Measurements from ENCODE around the gene SLC12A7.
"Not testable (repeated sequence)": the region's sequence is repeated elsewhere in the genome, so short reads cannot be mapped to it uniquely, and the experiment has no call there.

The SLC12A7 gene

DNA sequence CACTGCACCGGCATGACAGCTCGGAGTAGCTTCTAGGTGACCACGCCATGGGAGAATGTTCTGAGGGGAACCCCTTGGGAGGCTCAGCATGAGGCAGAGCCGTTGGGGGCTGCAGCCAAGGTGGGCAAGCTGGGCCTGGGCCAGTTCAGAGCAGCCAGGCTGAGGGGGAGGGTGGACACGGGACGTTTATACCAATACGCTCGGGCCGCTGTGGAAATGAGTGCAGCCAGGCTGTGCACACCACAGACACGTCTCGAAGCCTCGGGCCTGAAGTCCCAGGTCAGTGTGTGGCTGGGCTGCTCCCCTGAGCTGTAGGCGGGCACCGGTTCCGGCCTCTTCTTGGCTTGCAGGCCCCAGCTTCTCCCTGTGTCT lies 28.9 kb upstream of the SLC12A7 start:
- no peak for DNase-seq (ENCODE audit: low spot score)

DNA sequence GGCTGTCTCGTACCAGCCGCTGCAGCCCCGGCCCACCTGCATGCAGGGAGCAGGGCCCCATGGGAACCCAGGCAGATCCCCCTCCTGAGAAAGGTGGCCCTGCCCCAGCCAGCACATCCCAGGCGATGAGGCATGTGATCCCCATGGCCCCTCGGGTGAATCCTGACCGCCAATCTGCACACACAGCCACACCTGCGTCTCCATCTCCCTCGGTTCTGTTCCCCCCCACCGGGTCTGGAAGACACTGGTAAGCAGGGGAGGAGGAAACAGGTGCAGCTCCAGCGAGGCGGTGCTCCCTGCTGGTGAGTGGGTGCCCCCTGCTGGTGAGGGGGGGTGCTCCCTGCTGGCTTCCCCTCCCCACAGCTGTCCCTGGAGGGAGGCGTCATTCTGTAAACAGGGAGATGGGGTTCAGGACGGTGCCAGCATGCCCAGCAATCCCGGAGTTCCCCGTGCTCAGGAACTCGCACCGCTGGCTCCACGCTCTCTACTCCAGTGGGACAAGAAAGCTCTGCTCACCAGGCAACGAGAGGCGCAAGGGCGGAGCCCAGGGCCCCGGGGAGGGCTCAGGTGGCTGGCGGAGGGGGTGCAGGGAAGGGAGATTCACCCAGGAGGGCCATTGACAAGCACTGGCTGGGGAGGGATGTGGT lies 28.4 kb upstream of the SLC12A7 start:
- DNase-seq (ENCODE audit: low spot score) = peak; percentile 97

DNA sequence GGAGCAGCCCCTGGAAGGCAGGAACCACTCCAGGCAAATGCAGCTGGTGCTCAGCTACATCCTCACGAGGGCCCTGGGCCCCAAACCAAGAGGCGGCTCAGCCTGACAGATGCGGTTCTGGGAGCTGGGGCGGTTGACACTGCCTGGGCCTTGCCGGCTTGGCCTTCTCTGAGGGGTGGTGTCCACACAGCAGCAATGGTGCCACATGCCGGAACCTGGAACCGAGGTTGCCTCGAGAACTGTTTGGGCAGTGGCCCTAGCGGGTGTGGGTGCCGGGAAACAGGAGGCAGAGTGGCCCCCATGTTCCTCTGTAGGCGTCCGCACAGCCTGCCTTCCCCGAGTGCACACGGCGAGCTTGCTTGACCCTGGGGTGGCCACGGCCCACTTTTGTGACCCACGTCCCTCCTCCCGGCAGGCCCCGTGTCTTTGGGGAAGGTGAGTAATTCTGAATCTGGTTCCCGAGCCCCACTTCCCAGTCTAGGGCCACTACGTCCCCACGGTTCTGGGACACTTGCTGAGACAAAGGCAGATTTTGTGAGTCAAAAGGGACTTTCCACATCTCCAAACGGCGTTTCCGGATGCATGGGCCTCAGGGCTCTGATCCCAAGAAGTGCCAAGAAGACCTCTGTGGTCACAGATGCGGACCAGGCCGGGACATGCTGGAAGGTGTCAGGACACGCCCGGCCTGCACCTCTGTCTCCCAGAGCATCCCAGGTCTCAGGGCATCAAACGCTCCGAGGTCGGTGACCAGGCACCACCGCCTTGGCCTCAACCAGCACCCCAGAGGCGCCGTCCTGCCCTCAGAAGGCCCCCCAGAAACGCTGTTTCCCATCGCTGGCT lies 27.7 kb upstream of the SLC12A7 start:
- no peak for DNase-seq (ENCODE audit: low spot score)

DNA sequence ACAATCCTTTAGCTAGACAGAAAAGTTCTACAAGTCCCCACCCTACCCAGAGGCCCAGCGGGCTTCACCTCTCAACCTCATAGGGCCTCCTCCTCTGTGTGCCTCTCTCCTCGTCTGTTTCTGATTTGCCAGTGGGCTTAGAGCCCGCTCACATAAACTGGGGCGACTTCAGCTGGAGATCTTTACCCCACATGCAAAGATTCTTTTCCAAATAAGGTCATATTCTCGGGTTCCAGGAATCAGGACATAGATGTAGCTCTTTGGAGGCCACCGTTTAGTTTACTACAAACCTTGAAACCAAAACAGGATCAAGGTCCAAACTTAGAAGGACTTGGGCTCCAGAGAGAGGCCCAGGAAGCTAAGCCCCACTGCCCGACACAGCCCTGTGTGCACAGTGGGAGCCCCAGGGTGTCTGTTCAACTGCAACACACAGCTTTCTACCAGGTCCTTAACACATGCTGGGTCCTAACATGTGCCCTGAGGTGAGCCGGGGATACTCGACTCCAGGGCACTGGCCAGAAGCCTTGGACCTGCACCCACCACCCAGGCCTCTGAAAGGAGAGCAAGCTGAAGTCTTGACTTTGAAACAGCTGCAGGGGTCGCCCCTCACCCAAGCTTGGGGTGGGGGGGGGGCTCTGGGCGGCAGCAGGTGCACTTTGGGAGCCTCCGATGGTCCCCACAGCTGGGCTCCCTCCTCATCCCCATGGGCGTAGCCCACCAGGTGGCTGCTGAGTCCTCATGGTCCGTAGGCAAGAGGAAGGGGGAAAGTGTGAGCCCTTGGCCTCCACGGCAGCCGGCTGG lies 26.8 kb upstream of the SLC12A7 start:
- DNase-seq (ENCODE audit: low spot score) = peak; percentile 32

DNA sequence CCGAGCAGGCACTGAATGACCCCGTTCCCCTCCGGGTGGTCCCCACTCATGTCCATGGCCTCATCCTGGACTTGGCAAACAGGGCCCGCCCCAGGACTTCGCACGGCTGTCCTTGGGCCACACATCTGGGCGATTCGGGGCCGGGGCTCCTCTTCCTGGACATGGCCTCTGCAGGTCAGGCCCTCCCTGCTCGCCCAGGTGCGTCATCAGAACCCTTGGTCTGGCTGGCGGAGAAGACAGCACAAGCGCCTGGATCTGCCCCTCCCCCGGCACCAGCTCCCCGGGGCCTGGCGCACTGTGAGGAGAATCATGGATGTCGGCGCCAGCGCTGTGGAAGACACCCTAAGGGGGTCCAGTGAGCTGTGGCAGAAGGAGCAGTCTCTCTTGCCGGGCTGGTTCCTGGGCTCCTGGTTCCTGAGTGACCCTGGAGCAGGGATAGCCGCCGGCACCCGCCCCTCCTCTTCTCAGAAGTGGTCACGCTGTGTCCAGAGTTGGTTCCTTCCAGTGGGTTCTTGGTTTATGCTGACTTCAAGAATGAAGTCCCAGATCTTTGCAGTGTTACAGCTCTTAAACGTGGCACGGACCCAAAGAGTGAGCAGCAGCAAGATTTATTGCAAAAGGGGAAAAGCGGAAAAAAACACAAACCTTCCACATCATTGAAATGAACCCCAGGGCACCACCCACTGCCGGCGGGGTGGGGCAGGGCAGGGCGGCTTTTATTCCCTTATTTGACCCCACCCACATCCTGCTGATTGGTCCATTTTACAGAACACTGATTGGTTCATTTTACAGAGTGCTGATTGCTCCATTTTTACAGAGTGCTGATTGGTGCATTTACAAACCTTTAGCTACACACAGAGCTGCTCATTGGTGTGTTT lies 25.9 kb upstream of the SLC12A7 start:
- DNase-seq (ENCODE audit: low spot score) = peak; percentile 75

DNA sequence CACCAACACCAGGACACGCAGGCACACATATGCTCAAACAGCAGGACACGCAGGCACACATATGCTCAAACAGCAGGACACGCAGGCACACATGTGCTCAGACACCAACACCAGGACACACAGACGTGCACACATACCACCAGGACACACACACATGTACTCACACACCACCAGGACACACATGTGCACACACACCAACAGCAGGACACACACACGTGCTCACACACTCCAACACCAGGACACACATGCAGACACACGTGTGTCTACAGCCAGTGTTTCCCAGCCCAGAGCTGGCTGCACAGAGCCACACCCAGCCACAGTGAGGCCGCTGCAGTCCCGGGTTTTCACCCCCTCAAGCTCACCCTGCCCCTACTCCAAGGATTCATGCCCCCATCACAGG lies 25.0 kb upstream of the SLC12A7 start:
- DNase-seq (ENCODE audit: low spot score) = no peak

DNA sequence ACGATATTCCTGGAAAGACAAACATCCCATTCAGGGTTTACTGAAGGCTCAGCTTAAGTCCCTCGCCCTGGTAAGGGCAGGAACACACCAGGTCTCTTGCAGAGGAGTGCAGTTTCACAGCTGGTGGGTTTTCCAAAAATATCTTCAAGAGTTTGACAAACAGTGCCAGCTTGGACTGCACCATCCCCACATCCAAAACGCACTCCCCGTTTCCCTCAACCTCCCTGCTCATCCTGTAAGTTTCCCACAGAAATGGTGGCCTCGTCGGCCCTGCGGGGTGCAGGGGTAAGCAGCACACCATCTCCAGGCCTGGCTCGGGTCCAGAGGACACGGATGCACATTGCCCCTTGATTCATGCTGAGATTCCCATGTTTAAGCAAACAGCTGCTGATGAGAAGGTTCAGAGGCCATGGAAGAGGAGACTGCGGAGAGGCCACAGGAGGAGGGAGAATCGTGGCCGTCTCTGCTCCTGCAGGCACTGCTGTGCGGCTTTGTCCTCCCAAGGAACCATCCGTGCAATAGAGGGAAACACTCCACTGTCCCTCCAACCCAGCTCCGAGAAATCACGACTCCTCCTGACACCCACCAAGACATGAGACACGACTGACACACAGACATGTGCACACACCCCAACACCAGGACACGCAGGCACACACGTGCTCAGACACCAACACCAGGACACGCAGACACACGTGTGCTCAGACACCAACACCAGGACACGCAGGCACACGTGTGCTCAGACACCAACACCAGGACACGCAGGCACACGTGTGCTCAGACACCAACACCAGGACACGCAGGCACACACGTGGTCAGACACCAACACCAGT lies 24.0 kb upstream of the SLC12A7 start:
- DNase-seq (ENCODE audit: low spot score) = no peak

DNA sequence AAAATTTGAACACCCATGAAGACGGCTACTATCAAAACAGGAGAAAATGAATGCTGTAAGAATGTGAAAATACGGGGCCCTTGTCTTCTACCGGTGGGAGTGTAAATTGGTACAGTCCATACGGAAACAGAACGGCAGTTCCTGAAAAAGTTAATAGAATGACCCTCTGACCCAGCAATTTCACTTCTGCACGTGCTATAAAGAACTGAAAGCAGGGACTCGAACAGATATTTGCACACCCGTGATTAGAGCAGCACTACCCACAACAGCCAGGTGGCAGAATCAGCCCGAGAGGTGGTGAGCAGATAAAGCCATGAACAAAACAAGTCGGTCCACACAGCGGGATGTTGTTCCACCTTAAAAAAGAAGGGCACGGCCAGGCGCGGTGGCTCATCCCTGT lies 22.6 kb upstream of the SLC12A7 start:
- DNase-seq (ENCODE audit: low spot score) = peak; percentile 96

DNA sequence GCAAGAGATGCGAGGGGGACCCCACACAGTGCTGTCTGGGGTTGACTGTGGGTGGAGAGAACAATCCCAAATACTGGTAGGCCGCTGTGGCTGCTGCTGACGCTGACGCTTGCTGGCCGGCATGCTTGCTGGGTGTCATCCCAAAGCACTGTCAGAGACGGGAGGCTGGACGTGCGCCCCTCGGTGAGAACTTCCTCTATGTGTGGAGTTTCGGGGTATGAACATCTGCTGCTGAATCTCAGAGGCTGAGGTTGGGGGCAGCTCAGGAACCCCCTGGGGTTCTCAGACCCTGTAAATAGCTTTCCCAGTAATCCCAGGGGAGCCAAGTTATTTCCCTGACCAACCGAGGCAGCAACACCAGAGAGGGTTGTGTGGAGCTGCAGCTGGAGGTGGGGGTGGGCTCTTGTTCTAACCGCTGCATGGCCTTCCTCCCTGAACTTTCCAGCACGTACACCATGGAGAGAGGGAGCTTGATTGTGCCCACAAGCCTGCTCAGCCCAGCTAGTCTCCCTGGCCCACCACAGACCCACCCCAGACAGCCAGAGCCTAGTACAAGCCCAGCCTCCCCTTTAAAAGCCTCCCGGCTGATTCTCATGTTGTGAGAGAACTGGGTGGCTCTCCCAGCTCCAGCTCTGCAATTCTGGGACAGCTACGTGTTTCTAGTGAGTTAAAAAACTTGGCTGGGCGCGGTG lies 21.8 kb upstream of the SLC12A7 start:
- peak; percentile 89 for DNase-seq (ENCODE audit: low spot score)

DNA sequence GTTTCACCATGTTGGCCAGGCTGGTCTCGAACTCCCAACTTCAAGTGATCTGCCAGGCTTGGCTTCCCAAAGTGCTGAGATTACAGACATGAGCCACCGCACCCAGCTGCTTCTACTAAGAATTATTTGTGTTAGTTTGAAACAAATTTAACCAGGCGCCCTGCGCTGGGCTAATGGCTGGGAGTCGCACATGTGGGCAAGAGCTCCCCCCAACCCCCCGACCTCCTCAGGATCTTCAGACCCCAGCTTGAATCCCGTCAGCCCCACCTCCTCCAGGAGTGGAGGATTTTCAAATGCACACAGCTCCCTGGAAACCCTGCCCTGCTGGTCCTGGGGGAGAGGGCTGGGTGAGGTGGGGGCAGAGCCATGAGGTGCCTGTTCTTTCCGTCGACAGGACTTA lies 21.2 kb upstream of the SLC12A7 start:
- peak; percentile 53 for DNase-seq (ENCODE audit: low spot score)

DNA sequence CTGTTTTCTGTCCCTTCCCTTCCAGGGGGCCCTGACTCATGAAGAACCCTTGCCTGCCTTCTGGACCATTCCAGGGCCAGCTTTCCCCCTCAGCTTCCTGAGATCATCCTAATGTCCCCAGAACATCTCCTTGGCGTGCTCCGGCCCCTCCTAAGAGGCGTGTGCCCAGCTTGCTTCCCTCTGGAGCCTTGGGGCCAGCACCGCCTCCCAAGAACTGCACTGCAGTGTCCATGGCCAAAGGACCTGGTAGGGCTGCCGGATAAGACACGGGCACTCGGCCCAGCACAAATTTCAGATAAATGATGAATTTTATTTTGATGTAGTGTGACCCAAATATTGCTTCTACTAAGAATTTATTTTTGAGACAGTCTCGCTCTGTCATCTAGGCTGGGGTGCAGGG lies 20.7 kb upstream of the SLC12A7 start:
- DNase-seq (ENCODE audit: low spot score) = no peak

DNA sequence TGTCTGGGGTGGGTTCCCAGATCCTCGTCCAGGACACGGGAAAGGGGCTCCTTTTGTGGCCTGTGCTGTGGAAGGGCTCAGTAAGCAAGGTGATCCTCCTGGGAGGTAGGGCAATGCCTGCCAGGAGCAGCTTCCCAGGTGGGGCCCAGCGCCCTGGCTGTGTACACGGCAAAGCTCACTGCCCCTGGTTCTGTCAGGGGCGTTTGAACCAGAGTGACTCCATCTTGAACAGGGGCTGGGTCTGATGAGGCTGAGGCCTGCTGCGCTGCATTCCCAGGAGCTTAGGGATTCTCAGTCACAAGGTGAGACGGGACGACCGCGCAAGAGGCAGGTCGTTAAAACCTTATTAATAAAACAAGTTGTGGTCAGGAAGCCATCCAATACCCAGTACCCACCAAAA lies 19.9 kb upstream of the SLC12A7 start:
- DNase-seq (ENCODE audit: low spot score) = no peak

DNA sequence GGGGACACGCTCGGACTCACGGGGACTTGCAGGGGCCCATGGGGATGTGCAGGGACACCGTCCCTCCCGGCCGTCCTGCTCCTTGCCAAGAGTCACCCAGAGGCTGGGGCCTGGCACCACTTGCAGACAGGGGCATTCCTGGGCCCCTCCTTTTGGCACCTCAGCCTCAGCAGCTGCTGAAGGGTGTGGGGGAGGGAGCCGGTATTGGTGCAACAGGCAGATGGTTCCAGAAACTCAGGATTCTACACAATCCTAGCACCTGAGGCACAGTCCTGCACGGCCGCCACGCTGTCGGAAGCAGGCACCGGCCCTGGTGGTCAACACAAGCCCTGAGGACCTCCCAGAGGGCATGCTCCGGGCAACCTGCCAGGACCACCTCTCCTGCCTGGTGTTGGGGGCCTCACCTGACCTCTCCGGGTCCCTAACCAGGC lies 19.3 kb upstream of the SLC12A7 start:
- DNase-seq (ENCODE audit: low spot score) = no peak

DNA sequence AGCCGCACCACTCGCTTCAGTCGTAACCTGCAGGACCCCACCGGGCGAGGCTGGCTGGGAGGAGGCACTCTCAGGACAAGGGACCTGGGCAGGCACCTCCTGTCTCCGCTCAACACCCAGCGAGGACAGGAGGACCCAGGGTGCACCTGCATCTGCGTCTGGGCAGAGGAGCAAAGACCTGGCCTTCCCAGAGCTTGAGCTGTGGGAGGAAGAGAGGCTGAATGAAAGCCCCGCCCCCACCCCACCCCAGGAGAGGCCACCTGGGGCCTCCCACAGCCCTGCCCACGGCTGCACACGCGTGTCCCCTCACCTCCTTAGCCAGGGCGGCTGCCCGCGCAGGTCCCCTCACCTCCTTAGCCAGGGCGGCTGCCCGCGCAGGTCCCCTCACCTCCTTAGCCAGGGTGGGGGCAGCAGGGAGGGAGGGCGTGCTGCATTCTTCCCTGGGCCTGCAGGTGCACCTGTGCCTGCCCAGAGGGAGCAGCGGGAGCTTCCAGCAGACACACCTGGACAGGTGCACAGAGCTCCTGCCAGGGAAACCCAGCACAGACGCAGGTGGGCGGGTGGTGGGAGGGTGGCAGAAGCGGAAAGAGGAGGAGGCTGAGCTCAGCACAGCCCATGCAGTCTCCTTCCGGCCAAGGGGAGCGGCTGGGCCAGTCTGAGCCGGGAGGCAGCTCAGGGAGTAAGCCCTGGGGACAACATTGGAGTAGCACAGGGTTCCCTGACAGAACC lies 18.5 kb upstream of the SLC12A7 start:
- peak; percentile 41 for DNase-seq (ENCODE audit: low spot score)

DNA sequence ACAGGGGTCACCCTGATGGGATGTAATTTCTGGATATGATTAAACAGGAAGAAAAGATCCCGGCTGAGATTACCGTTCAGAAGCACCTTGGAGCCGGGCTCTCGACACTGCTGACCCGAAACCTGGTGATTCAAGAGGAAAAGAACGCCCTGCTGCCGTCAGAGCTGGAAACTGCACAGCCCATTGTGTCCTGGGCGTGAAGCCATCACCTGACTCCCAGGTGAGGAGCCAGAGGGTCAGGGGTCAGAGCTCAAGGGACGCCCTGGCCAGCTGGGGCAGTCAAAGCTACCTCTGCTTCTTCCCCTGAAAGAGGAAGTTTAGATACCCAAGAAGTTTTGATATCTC lies 17.8 kb upstream of the SLC12A7 start:
- no peak for DNase-seq (ENCODE audit: low spot score)

DNA sequence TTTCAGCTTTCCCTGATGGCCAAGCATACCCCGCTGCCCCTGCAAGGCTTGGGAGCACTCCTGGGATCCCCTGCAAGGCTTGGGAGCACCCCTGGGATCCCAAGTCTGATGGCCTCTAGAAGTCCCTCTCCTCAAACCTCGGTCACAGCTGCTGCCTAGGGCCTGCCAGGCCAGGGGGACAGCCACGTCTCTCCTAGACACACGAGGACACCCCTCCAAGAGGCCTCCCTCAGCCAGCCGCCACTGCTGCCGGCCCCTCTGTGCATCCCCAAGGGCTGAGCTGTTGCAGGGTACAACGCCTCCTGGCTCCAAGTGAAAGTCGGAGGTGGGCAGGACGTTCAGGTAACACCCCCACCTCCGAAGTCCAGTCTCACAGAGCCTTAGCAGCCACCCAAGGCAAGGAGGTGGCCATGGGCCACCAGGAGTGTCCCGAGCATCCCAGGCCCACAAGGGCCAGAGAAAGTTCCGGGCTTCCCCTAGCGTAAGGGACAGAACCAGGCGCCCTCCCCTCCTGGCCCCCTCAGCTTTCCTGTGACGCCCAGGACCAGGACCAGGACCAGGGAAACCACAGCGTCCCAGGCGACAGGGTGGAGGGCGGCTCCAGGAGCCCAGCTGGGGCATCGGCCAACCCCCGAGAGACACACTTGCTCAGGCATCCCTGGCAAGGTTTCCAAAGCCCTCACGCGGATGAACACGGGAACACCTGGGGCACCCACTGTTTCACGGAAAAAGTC lies 17.3 kb upstream of the SLC12A7 start:
- no peak for DNase-seq (ENCODE audit: low spot score)

DNA sequence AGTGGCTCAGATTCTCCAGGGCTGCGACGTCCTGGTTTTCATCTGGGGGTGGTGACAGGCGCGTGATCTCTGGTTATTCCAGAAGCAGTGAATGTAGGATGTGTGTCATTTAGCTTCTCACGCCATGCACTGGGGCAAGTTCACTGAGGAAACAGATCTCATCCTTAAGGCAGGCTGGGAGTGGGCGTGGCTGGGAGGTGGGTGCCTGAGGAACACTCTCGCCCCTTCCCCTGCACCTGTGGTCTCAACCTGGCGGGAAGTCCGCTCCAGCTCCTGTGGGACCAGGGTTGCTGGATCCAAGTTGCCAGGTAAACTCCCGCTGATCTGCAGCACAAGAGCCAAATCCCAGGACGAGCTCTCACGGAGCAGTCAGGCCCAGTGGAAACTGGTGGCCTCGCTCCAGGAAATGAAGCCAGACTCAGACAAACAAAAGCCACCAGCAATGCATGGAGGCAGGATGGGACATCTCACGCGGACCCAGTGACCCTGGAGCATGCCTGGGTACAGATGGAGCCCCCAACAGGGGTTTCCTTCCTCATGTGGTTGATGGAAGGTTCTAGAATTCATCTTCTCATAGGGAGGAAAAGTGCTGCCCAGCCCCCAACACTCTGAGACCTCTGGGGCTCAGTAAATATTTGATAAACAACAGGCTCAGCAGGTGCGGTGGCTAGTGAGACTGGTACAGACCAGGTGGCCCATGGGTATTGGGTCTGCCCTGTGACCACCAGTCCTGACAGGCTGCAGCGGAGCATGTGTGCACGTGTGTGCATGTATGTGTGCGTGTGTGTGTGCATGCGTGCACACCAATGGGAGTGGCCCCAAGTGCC lies 16.3 kb upstream of the SLC12A7 start:
- DNase-seq (ENCODE audit: low spot score) = peak; percentile 53

DNA sequence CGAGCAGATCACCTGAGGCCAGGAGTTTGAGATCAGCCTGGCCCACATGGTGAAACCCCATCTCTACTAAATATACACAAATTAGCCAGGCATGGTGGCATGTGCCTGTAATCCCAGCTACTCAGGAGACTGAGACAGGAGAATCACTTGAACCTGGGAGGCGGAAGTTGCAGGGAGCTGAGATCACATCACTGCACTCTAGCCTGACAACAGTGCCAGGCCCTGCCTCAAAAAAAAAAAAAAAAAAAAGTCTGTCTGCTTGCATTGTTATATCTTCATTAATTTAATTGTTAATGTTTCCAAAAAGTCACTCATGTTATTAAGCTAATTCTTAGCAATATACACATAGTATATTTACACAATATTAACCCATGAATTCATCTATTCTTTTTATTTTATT lies 13.8 kb upstream of the SLC12A7 start:
- not testable (repeated sequence) for DNase-seq (ENCODE audit: low spot score)

Data from NAMALWA (cell line).